GM18907 (cell line): ENCODE data around the gene WBP1L.
A peak's percentile ranks its signal among the peaks of the same experiment; 100 is the strongest.
"Not testable (repeated sequence)": the region's sequence is repeated elsewhere in the genome, so short reads cannot be mapped to it uniquely, and the experiment has no call there.

Experiments used
- ATAC-seq: cut with Tn5 transposase; IDR thresholded peaks from one replicate; pipeline ENCODE4 v1.9.1; 2021; ENCODE audit warnings: mild to moderate bottlenecking, moderate library complexity; ENCODE audit not compliant: unreplicated experiment

The WBP1L gene

GRCh38 chr10:102721954-102722353 is 21.8 kb upstream of the WBP1L start:
- ATAC-seq, result no peak

GRCh38 chr10:102723989-102724388 is 19.8 kb upstream of the WBP1L start:
- ATAC-seq, result no peak

- ATAC-seq, result no peak
Observed at GRCh38 chr10:102726274-102726673, 17.5 kb upstream of the WBP1L start.

GRCh38 chr10:102727037-102727818 is 16.5 kb upstream of the WBP1L start:
- no peak for ATAC-seq

- ATAC-seq, result no peak
Observed at GRCh38 chr10:102729029-102730026, 14.4 kb upstream of the WBP1L start.

- ATAC-seq, result no peak
Observed at GRCh38 chr10:102731222-102731800, 12.4 kb upstream of the WBP1L start.

- ATAC-seq, result no peak
Observed at GRCh38 chr10:102732661-102733060, 11.1 kb upstream of the WBP1L start.

- ATAC-seq, result no peak
Observed at GRCh38 chr10:102735065-102735562, 8.6 kb upstream of the WBP1L start.

GRCh38 chr10:102738692-102739121 is 5.0 kb upstream of the WBP1L start:
- ATAC-seq, result no peak

- ATAC-seq, result no peak
Observed at GRCh38 chr10:102740229-102740628, 3.5 kb upstream of the WBP1L start.

- ATAC-seq, result no peak
Observed at GRCh38 chr10:102741726-102742237, 2.0 kb upstream of the WBP1L start.

- ATAC-seq, result not testable (repeated sequence)
Observed at GRCh38 chr10:102742313-102742712, 1.4 kb upstream of the WBP1L start.

GRCh38 chr10:102743078-102743587 is 615 bp upstream of the WBP1L start:
- peak; percentile 2 for ATAC-seq

GRCh38 chr10:102744374-102745051 is 765 bp downstream of the WBP1L start:
- ATAC-seq, result peak; percentile 16

GRCh38 chr10:102745157-102745556 is 1.4 kb downstream of the WBP1L start:
- ATAC-seq, result no peak

GRCh38 chr10:102752266-102752930 is 8.7 kb downstream of the WBP1L start:
- ATAC-seq, result no peak

- peak; percentile 56 for ATAC-seq
Observed at GRCh38 chr10:102752934-102753664, 9.4 kb downstream of the WBP1L start.

- no peak for ATAC-seq
Observed at GRCh38 chr10:102753718-102754117, 10.0 kb downstream of the WBP1L start.

GRCh38 chr10:102757323-102757722 is 13.6 kb downstream of the WBP1L start:
- no peak for ATAC-seq
